Measurements from ENCODE around the gene ATP5F1C. TPM values are rescaled to one million over a fixed set of nuclear protein-coding genes. Genes with fewer than 3 reads are reported as not detected.

The ATP5F1C gene
- total and polyA plus RNA-seq, 10 of the 15 experiments (the other 5 are each of a cell fraction or from before 2014, with no cell fraction given), result 307 to 978 (median 454) TPM

- Histone ChIP-seq H3K9me3 (replicated peaks; ENCODE audit: control insufficient read depth, insufficient read depth, low read length) (no peaks in the 10 kb centered on the region), H2AFZ (ENCODE audit: control insufficient read depth, low read depth, low read length) (no peak overlapping the region), H3K9ac (ENCODE audit: control insufficient read depth, insufficient read depth, low read length) (no peak overlapping the region), H3K4me1 (ENCODE audit: control insufficient read depth, insufficient read depth, low read length) (no peaks in the 10 kb centered on the region), H3K4me2 (ENCODE audit: control insufficient read depth, insufficient read depth) (no peak overlapping the region), H3K79me2 (ENCODE audit: control insufficient read depth, insufficient read depth, low read length) (no peaks in the 10 kb centered on the region), H3K36me3 (ENCODE audit: control insufficient read depth in 2 of 2, insufficient read depth in 2 of 2, low read length in 1 of 2) (peaks cover 0 to 3% of the 10 kb centered on the region in 2 experiments; a peak in 1 of 4 replicates), H4K20me1 (ENCODE audit: control insufficient read depth, insufficient read depth) (no peaks in the 10 kb centered on the region), H3K27me3 (replicated peaks in 1 of 2; ENCODE audit: control insufficient read depth in 2 of 2, insufficient read depth in 2 of 2, low read length in 1 of 2) (no peaks in the 10 kb centered on the region), H3K4me3 (no peak overlapping the region), H3K27ac (ENCODE audit: control insufficient read depth, insufficient read depth) (no peak overlapping the region)
- ChIA-PET POLR2A (no interaction called here), RAD21 (ENCODE audit: unreplicated experiment) (no interaction called here), SMC1A (ENCODE audit: uncharacterized antibody, unreplicated experiment) (no interaction called here), CTCF (no interaction called here)
- intact Hi-C loops (cut with micrococcal nuclease; ENCODE audit: unreplicated experiment) (no loop called here), in situ Hi-C loops (cut with MboI) (no loop called here)
- TF ChIP-seq IKZF1 (conservative IDR thresholded peaks at IDR 0.05), result no peak
- TF ChIP-seq SREBF1 (IDR thresholded peaks at IDR 0.05; ENCODE audit: low read length), result no peak
- TF ChIP-seq FOS (IDR thresholded peaks at IDR 0.05; ENCODE audit: borderline replicate concordance, extremely low read depth, insufficient read length), result no peak
- DNase-seq (ENCODE audit: low read depth, low spot score), result no peak
- no peak for ATAC-seq
- WGBS (ENCODE audit: insufficient coverage, insufficient replicate concordance, low lambda C conversion rate, missing lambda C conversion rate), result 100% methylated on average over 4 of the region's 4 CpGs
- BruUV-seq (replicated peaks), result no TSS peak
- FAIRE-seq, result no peak
Observed at GRCh38 chr10:7826971-7827370, 39.0 kb downstream of the ATP5F1C start.

- in situ Hi-C loops (cut with MboI), result no loop called here
- Histone ChIP-seq H3K4me1 (ENCODE audit: control insufficient read depth, insufficient read depth, low read length) (no peaks in the 10 kb centered on the region), H3K79me2 (ENCODE audit: control insufficient read depth, insufficient read depth, low read length) (no peaks in the 10 kb centered on the region; the same call in 1 of the 2 replicates)
Observed at GRCh38 chr10:7829289-7829834, 41.4 kb downstream of the ATP5F1C start.

More at GRCh38 chr10:7829289-7829834, 41.4 kb downstream of the ATP5F1C start:
- H3K9ac ChIP-seq (ENCODE audit: control insufficient read depth, insufficient read depth, low read length), result no peak overlapping the region
- DNase-seq (ENCODE audit: low read depth, low spot score), result no peak
- peaks cover 0 to 3% of the 10 kb centered on the region in 2 experiments; a peak in 1 of 4 replicates for H3K36me3 ChIP-seq (ENCODE audit: control insufficient read depth in 2 of 2, insufficient read depth in 2 of 2, low read length in 1 of 2)
- RAD21 ChIA-PET (ENCODE audit: unreplicated experiment), result no interaction called here
- no peak for FAIRE-seq
- H3K9me3 ChIP-seq (replicated peaks; ENCODE audit: control insufficient read depth, insufficient read depth, low read length), result no peaks in the 10 kb centered on the region
- intact Hi-C loops (cut with micrococcal nuclease; ENCODE audit: unreplicated experiment), result no loop called here
- H3K27me3 ChIP-seq (replicated peaks in 1 of 2; ENCODE audit: control insufficient read depth in 2 of 2, insufficient read depth in 2 of 2, low read length in 1 of 2), result no peaks in the 10 kb centered on the region
- H2AFZ ChIP-seq (ENCODE audit: control insufficient read depth, low read depth, low read length), result no peak overlapping the region
- TF ChIP-seq, protein P1, sequence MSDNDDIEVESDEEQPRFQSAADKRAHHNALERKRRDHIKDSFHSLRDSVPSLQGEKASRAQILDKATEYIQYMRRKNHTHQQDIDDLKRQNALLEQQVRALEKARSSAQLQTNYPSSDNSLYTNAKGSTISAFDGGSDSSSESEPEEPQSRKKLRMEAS (IDR thresholded peaks at IDR 0.05; ENCODE audit: low read depth, low read length), result no peak
- TF ChIP-seq RAD51 (IDR thresholded peaks at IDR 0.05) (no peak), DPF2 (IDR thresholded peaks at IDR 0.05) (no peak), SMAD5 (IDR thresholded peaks at IDR 0.05; ENCODE audit: low read depth) (no peak), HDGF (IDR thresholded peaks at IDR 0.05) (no peak), IKZF2 (IDR thresholded peaks at IDR 0.05) (no peak), RELB (IDR thresholded peaks at IDR 0.05; ENCODE audit: low read depth) (no peak), NFYA (IDR thresholded peaks at IDR 0.05; ENCODE audit: borderline replicate concordance, low read depth, low read length) (no peak), RBBP5 (conservative IDR thresholded peaks at IDR 0.05) (no peak), CHD2 (IDR thresholded peaks at IDR 0.05; ENCODE audit: borderline replicate concordance, low read depth, low read length) (no peak)
- TF ChIP-seq, protein P2, sequence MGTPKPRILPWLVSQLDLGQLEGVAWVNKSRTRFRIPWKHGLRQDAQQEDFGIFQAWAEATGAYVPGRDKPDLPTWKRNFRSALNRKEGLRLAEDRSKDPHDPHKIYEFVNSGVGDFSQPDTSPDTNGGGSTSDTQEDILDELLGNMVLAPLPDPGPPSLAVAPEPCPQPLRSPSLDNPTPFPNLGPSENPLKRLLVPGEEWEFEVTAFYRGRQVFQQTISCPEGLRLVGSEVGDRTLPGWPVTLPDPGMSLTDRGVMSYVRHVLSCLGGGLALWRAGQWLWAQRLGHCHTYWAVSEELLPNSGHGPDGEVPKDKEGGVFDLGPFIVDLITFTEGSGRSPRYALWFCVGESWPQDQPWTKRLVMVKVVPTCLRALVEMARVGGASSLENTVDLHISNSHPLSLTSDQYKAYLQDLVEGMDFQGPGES (IDR thresholded peaks at IDR 0.05), result no peak
- SMC1A ChIA-PET (ENCODE audit: uncharacterized antibody, unreplicated experiment), result interaction anchor here (1.4 kb wide), 1 partner anchor 10 kb away, joined by 4 read pairs; no protein-coding TSS in a partner anchor
- no peak overlapping the region for H3K27ac ChIP-seq (ENCODE audit: control insufficient read depth, insufficient read depth)
- CTCF ChIA-PET, result no interaction called here
- POLR2A ChIA-PET, result no interaction called here
- ATAC-seq, result no peak
- 96% methylated on average over 10 of the region's 10 CpGs for WGBS (ENCODE audit: insufficient coverage, insufficient replicate concordance, low lambda C conversion rate, missing lambda C conversion rate)
- H3K4me2 ChIP-seq (ENCODE audit: control insufficient read depth, insufficient read depth), result no peak overlapping the region
- no peaks in the 10 kb centered on the region for H4K20me1 ChIP-seq (ENCODE audit: control insufficient read depth, insufficient read depth)
- H3K4me3 ChIP-seq, result no peak overlapping the region
- no TSS peak for BruUV-seq (replicated peaks)
